Neural progenitor cell (in vitro differentiated cells): ENCODE data around the gene CCDC136.

Experiments used
- EZH2 ChIP-seq: fragments of 200-600 bp; sonication (generic); IDR thresholded peaks from 2 replicates; pipeline ENCODE4 v1.6.1; 2017; ENCODE audit warnings: antibody characterized with exemption, mild to moderate bottlenecking, moderate library complexity
- EZH2phosphoT487 ChIP-seq: fragments of 200-600 bp; sonication (generic); IDR thresholded peaks from 2 replicates; pipeline ENCODE4 v1.6.1; 2017; ENCODE audit warnings: antibody characterized with exemption
- TF ChIP-seq, protein P1 (sequence below): fragments of 200-600 bp; sonication (generic); IDR thresholded peaks from 2 replicates; pipeline ENCODE4 v1.5.1; 2017; ENCODE audit warnings: antibody characterized with exemption, mild to moderate bottlenecking

GRCh38 chr7:128849804-128850490, 58.2 kb downstream of the CCDC136 start:
- TF ChIP-seq, protein P1, sequence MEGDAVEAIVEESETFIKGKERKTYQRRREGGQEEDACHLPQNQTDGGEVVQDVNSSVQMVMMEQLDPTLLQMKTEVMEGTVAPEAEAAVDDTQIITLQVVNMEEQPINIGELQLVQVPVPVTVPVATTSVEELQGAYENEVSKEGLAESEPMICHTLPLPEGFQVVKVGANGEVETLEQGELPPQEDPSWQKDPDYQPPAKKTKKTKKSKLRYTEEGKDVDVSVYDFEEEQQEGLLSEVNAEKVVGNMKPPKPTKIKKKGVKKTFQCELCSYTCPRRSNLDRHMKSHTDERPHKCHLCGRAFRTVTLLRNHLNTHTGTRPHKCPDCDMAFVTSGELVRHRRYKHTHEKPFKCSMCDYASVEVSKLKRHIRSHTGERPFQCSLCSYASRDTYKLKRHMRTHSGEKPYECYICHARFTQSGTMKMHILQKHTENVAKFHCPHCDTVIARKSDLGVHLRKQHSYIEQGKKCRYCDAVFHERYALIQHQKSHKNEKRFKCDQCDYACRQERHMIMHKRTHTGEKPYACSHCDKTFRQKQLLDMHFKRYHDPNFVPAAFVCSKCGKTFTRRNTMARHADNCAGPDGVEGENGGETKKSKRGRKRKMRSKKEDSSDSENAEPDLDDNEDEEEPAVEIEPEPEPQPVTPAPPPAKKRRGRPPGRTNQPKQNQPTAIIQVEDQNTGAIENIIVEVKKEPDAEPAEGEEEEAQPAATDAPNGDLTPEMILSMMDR = no peak
- no peak for TF ChIP-seq EZH2
- no peak for TF ChIP-seq EZH2phosphoT487
